ENCODE results near the gene SPOCK1.

DNA sequence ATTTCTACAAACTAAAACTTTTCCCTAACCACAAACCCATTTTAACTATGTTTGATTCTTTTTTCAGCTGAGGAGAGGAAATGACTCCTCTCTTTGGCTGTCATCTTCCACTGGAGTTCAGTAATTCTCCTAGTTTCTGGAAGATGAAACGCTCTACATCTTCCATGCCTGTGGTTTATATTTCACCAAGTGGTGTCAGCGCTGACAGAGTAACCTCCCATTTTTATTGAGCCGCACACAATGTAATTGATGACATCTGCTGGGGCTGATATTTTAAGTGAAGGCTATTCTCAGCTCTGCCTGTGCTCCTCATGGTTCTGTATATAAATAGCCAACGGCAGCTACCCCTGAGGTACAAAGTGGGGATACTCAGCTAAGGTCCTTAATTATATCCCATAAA lies 234.6 kb downstream of the SPOCK1 start:
- TF ChIP-seq CTCF (IDR thresholded peaks at IDR 0.05), result no peak
- no peak for TF ChIP-seq POLR2A (IDR thresholded peaks at IDR 0.05)

Measured in stomach (tissue), 4 donors.